Memory B cell (primary cell): ENCODE measurements around the gene CBFA2T3.
A peak's percentile ranks its signal among the peaks of the same experiment; 100 is the strongest.

Experiments
- ATAC-seq: fragments of 150-1000 bp; cut with Tn5 transposase; 2 replicates; pipeline ENCODE4 v1.10.0; 2021; ENCODE audit warnings: low read depth, mild to moderate bottlenecking, moderate library complexity
- DNase-seq, 2 donors: peaks; one replicate each; pipeline ENCODE4 v3.0.0; 2022; ENCODE audit warnings: low spot score in 2 of 2
- H3K27ac Mint-ChIP-seq: one replicate; pipeline ENCODE4 v1.8.0; 2022; ENCODE audit warnings: mild to moderate bottlenecking, moderate library complexity, mixed read lengths
- H3K27me3 Mint-ChIP-seq: one replicate; pipeline ENCODE4 v1.8.0; 2022; ENCODE audit warnings: mixed read lengths
- H3K36me3 Mint-ChIP-seq: one replicate; pipeline ENCODE4 v1.8.0; 2022; ENCODE audit warnings: mild to moderate bottlenecking, mixed read lengths
- H3K4me1 Mint-ChIP-seq: one replicate; pipeline ENCODE4 v1.8.0; 2022; ENCODE audit warnings: mixed read lengths
- H3K4me3 Mint-ChIP-seq: one replicate; pipeline ENCODE4 v1.8.0; 2022; ENCODE audit warnings: mild to moderate bottlenecking, moderate library complexity, mixed read lengths
- H3K9me3 Mint-ChIP-seq: one replicate; pipeline ENCODE4 v1.8.0; 2022; ENCODE audit warnings: mixed read lengths

CBFA2T3 gene

DNA sequence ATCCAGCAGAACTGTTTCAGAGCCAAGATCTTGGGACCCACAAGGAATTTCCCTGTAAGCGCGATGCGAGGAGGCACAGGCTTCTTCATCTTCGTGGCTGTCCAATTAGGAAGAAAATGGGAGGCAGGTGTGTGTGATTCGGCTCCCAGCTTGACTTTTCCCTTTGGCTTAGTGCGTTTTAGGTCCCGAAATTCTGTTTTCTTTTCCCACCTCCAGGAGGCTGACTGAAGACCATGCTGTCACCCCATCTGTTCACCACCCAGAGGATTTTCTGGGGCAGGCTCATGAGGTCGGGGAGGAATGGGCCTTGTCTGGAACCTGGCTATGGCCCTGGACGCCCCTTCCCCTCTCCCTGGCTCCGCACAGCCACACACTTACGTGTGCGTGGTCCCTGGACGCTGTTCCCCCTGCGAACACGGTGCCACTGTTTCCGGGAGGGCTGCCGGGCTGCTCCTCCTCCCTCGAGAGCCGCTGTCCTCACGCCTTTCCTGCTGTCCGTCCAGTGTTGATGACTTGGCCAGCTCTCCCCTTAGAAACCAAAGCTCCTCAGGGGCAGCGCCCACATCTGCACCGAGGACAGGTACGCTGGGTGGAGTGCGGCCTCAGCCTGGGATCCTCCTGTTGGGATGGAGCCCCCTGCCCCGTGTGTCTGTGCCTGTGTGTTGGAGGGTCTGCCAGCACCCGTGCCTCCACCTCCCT lies 107.9 kb downstream of the CBFA2T3 start:
- Mint-ChIP-seq H3K4me3 (no peak overlapping the region), H3K27me3 (peaks cover 8% of the 10 kb centered on the region), H3K36me3 (peaks cover 2% of the 10 kb centered on the region), H3K27ac (no peak overlapping the region), H3K9me3 (no peaks in the 10 kb centered on the region), H3K4me1 (peaks cover 12% of the 10 kb centered on the region)
- DNase-seq (no peak), ATAC-seq (no peak)

DNA sequence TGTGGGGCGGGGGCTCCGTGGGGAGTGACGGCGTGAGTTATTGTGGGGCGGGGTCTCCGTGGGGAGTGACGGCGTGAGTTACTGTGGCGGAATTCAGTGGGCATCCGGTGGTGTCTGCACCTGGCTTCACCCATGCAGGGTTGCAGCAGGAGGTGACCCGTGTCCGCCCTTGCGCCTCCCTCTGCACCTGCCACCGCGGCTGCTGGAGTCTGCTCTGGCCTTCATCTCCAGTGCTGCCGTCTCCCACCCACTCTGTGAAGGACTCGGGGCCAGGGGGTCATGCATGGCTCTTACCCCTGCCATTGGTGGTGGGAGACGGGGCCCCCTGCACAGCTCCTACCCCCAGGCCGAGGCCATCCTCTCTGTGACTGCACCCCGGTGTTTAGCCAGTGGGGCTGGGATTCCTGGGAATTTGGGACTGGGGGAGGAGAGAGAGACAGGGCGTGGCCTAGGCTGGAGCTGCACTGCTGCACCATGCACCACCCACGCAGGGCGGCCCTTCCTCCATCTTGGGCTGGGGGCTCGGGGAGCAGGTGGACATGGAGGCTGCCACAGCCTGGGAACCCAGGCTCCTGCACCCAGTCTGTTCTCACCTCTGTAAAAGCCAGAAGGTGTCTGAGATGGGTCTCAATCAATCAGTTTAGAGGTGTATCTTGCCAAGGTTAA lies 109.3 kb downstream of the CBFA2T3 start:
- Mint-ChIP-seq H3K4me1 (peaks cover 12% of the 10 kb centered on the region), H3K4me3 (no peak overlapping the region), H3K9me3 (no peaks in the 10 kb centered on the region), H3K36me3 (no peaks in the 10 kb centered on the region), H3K27ac (no peak overlapping the region), H3K27me3 (peaks cover 8% of the 10 kb centered on the region)
- ATAC-seq (no peak), DNase-seq (no peak)

DNA sequence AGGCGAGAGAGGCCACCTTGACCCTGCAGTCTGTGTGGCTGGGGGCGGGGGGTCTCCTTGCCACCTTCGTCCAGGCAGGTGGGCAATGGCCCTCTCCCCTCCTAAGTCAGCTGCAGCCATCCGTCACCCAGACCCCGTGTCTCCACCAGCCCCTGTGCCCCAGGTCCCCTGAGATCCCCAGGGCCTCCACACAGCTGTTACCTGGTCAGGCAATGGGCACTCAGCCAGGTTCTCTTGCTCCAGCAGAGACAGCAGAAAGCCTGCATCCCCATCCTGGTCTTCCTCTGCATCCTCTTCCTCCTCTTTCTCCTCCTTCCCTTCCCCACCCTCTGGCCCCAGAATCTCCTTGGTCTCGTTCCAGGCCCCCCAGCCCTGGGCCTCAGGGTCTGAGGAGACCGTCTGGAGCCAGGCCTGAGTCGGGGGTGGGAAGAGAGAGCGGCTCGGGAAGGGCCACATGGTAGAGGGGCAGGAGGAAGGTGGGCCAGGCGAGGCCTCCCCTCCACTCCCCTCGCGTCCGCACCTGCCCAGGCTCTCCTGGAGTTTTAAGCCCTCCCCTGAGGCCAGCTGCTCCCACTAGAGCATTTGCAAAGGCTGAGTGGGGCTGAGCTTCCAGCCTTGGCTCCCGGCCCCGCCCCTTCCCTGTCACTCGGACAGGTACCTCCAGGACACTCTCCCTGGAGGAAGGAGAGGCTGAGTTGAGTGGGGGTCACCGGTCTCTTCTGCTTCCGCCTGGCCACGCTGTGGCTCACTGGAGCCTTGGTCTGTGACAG lies 110.7 kb downstream of the CBFA2T3 start, which contains the start of gene PABPN1L:
Gene PABPN1L, minus strand, starts transcription at position 510 of the 770 bp plus-strand sequence. Its CDS starts 54 bp downstream, at position 456.
- H3K4me1 Mint-ChIP-seq = peaks cover 11% of the 10 kb centered on the region
- H3K4me3 Mint-ChIP-seq = no peak within 1 kb of the TSS
- DNase-seq = no peak
- no peaks in the 10 kb centered on the region for H3K9me3 Mint-ChIP-seq
- peak within 1 kb of the TSS; percentile 67 for H3K27ac Mint-ChIP-seq
- peaks cover 8% of the 10 kb centered on the region for H3K27me3 Mint-ChIP-seq
- no peak for ATAC-seq
- no peaks in the 10 kb centered on the region for H3K36me3 Mint-ChIP-seq

DNA sequence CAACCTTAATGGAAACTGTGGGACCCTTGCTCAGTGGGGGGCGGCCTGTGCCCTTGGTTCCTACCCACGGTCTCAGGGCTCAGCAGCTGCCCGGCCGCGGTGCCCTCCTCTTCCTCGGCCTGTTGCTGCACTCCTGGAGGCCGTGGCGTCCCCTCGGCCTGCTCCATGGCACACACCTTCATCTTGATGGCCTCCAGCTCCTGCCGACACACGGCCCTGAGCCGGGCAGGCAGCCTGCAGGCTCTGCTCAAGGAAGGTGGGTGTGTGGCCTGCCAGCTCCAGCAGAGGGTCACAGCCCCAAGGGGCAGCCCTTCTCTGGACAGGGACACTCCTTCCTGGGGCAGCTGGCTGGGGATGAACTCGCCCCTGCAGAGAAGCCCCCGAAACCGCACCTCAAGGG lies 111.3 kb downstream of the CBFA2T3 start:
- ATAC-seq = no peak

DNA sequence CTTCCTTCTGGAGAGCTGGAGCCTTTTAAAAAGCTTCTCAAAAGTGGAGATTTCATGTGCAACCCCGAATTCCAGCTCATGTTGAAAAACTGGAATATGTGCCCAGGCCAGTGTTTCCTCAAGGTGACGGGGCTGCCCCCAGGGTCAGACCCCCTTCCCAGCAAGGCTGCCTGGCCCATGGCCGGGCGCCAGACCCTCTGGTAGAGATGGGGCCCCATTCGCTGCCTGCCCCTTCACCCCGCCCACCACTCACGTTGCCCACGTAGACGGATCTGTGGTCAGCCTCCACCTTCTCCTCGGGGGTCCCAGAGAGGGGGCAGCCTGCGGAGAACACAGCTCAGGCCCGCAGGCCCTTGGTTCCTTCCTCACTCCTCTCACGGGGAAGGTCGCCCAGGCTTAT lies 111.7 kb downstream of the CBFA2T3 start:
- H3K9me3 Mint-ChIP-seq = no peaks in the 10 kb centered on the region
- no peak for DNase-seq
- peaks cover 2% of the 10 kb centered on the region for H3K27me3 Mint-ChIP-seq
- no peak for ATAC-seq
- H3K4me1 Mint-ChIP-seq = peaks cover 3% of the 10 kb centered on the region
- H3K4me3 Mint-ChIP-seq = no peak overlapping the region
- H3K27ac Mint-ChIP-seq = no peak overlapping the region
- peaks cover 2% of the 10 kb centered on the region for H3K36me3 Mint-ChIP-seq

More for the DNA sequence above, 111.3 kb downstream of the CBFA2T3 start:
- H3K4me3 Mint-ChIP-seq = no peak overlapping the region
- H3K27ac Mint-ChIP-seq = no peak overlapping the region
- peaks cover 6% of the 10 kb centered on the region for H3K4me1 Mint-ChIP-seq
- DNase-seq = no peak
- peaks cover 5% of the 10 kb centered on the region for H3K27me3 Mint-ChIP-seq
- H3K9me3 Mint-ChIP-seq = no peaks in the 10 kb centered on the region
- peaks cover 2% of the 10 kb centered on the region for H3K36me3 Mint-ChIP-seq

DNA sequence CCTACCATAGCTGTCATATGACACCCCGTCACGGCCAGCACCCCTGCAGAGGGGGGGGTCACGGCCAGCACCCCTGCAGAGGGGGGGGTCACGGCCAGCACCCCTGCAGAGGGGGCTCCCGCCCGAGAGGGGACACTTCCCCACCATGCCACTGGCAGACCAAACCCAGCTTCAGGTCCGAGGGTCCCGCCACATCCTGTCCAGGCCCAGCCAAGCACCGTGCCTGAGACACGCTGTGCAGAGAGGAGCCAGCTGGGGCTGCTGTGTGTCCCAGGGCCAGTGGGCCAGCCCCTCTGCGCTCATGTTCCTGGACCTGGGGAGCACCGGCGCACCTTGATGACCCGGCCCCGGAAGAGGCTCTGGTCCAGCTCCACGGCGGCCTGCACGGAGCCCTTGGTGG lies 112.5 kb downstream of the CBFA2T3 start:
- H3K9me3 Mint-ChIP-seq = no peaks in the 10 kb centered on the region
- H3K4me1 Mint-ChIP-seq = peaks cover 3% of the 10 kb centered on the region

DNA sequence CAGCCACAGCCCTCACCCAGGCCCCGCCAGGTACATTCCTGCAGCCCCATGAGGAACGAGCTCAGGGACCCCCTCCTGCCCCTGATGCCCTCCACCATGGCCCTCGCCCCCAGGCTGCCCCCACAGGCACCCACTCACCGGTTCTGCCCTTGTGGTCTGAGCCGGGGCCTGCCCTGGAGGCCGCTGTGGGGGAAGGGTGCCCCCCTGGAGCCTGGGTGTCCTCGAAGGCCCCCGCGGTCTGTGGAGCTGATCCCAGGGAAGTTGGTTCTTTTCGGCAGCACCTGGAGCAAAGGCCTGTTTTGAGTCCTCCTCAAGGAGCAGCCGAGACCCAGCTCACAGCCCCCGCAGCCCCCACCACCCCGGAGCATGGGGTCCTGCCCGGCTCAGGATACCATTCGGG lies 112.9 kb downstream of the CBFA2T3 start:
- no peak for DNase-seq
- no peak for ATAC-seq
- Mint-ChIP-seq H3K9me3 (no peaks in the 10 kb centered on the region), H3K36me3 (peaks cover 2% of the 10 kb centered on the region), H3K27ac (no peak overlapping the region), H3K4me1 (peaks cover 3% of the 10 kb centered on the region), H3K4me3 (no peak overlapping the region), H3K27me3 (peaks cover 2% of the 10 kb centered on the region)

More for the DNA sequence above, 112.5 kb downstream of the CBFA2T3 start:
- no peak for ATAC-seq
- Mint-ChIP-seq H3K36me3 (peaks cover 2% of the 10 kb centered on the region), H3K4me3 (no peak overlapping the region), H3K27ac (no peak overlapping the region), H3K27me3 (peaks cover 2% of the 10 kb centered on the region)
- no peak for DNase-seq

DNA sequence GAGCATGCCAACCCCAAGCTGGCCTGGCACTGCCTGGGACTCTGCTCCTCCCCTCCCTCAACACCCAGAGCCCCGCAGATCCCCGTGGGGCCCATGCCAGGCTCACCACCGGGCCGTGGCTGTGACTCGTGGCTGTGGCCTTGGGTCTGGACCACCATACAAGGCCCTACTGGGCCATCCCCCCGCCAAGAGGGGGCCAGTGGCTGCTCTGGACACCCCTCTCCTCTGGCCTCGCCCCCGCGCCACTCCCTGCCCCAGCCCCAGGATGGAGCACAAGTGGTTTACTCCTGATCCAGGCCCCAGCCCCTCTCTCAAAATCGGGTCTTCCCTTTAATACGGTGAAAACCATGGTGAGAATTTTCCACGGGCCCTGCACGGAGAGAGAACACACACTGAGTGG lies 113.6 kb downstream of the CBFA2T3 start:
- DNase-seq (no peak), ATAC-seq (no peak)
- Mint-ChIP-seq H3K36me3 (peaks cover 2% of the 10 kb centered on the region), H3K4me3 (no peak overlapping the region), H3K9me3 (no peaks in the 10 kb centered on the region), H3K27me3 (peaks cover 2% of the 10 kb centered on the region), H3K27ac (no peak overlapping the region), H3K4me1 (peaks cover 5% of the 10 kb centered on the region)

DNA sequence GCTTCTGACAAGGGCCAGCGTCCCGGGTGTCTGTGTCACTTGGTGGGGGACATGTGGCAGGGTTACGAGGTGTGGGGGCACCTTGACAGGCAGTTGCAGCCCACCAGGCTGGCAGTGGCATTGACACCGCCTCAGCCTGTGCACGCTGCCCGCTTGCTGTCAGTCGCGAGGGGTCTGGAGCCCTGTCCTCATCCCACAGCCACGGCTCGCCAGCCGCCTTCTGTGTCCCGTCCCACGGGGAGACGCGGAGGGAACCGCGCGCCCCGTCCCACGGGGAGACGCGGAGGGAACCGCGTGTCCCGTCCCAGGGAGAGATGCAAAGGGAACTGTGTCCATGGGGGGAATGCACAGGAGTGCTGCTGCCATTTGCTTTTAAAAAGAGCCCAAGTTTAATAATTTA lies 114.0 kb downstream of the CBFA2T3 start:
- Mint-ChIP-seq H3K4me3 (no peak overlapping the region), H3K4me1 (peaks cover 7% of the 10 kb centered on the region), H3K27me3 (peaks cover 2% of the 10 kb centered on the region), H3K27ac (no peak overlapping the region), H3K36me3 (peaks cover 2% of the 10 kb centered on the region), H3K9me3 (no peaks in the 10 kb centered on the region)
- no peak for ATAC-seq
- no peak for DNase-seq

GRCh38 chr16:88861359-88861758 lies 115.6 kb downstream of the CBFA2T3 start:
- H3K4me3 Mint-ChIP-seq = no peak overlapping the region
- no peak overlapping the region for H3K27ac Mint-ChIP-seq
- H3K9me3 Mint-ChIP-seq = no peaks in the 10 kb centered on the region
- H3K4me1 Mint-ChIP-seq = peaks cover 9% of the 10 kb centered on the region
- no peak for DNase-seq
- H3K36me3 Mint-ChIP-seq = peaks cover 4% of the 10 kb centered on the region
- no peaks in the 10 kb centered on the region for H3K27me3 Mint-ChIP-seq
- ATAC-seq = no peak

DNA sequence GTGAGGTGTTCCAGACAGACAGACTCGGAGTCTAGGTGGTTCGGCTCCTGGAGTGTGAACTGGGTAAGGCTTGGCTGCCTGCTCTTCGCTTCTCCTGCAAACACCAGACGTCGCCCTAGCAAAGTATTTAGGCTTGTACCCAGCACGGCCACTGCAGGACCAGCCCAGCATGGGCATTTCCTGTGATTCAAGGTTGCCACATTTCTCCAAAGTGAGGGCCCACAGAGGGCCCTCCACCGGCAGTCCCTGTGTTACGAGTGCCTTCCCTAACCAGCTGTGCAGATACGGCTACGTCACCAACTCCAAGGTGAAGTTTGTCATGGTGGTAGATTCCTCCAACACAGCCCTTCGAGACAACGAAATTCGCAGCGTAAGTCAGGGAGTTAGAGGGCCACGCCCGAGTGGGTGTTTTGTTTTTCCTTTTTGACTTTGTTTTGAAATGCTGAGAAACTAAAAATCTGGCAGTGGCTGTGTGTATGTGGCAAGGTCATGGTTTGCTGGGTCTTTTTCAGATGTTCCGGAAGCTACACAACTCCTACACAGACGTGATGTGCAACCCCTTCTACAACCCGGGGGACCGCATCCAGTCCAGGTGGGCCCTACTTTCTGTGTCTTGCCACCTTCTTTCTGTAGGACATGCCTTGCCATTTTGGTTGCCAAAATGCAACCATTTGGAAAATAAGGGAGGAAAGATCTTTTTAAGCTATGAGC lies 117.5 kb downstream of the CBFA2T3 start:
- Mint-ChIP-seq H3K27ac (no peak overlapping the region), H3K27me3 (no peaks in the 10 kb centered on the region), H3K9me3 (no peaks in the 10 kb centered on the region), H3K4me3 (no peak overlapping the region), H3K36me3 (peaks cover 4% of the 10 kb centered on the region), H3K4me1 (peaks cover 13% of the 10 kb centered on the region)
- no peak for DNase-seq
- ATAC-seq = no peak

GRCh38 chr16:88857728-88858339 lies 119.2 kb downstream of the CBFA2T3 start:
- peak overlapping the region; percentile 93 for H3K27ac Mint-ChIP-seq
- H3K4me1 Mint-ChIP-seq = peaks cover 13% of the 10 kb centered on the region
- DNase-seq (peak; percentile 69 to 70), ATAC-seq (peak; percentile 48)
- H3K36me3 Mint-ChIP-seq = peaks cover 4% of the 10 kb centered on the region
- no peaks in the 10 kb centered on the region for H3K27me3 Mint-ChIP-seq
- H3K9me3 Mint-ChIP-seq = no peaks in the 10 kb centered on the region
- H3K4me3 Mint-ChIP-seq = peak overlapping the region; percentile 97
